Activated CD8-positive, alpha-beta memory T cell treated with anti-CD3 and anti-CD28 coated beads for 1 hour (primary cell): ENCODE data around the gene ENOX1.
"Not testable (repeated sequence)": the region's sequence is repeated elsewhere in the genome, so short reads cannot be mapped to it uniquely, and the experiment has no call there.

Experiments used
- DNase-seq, 2 donors: peaks; one replicate each; pipeline ENCODE4 v3.0.0-alpha.2; 2020; ENCODE audit warnings: low read depth in 1 of 2; ENCODE audit errors: extremely low read depth in 1 of 2

Gene ENOX1

DNA sequence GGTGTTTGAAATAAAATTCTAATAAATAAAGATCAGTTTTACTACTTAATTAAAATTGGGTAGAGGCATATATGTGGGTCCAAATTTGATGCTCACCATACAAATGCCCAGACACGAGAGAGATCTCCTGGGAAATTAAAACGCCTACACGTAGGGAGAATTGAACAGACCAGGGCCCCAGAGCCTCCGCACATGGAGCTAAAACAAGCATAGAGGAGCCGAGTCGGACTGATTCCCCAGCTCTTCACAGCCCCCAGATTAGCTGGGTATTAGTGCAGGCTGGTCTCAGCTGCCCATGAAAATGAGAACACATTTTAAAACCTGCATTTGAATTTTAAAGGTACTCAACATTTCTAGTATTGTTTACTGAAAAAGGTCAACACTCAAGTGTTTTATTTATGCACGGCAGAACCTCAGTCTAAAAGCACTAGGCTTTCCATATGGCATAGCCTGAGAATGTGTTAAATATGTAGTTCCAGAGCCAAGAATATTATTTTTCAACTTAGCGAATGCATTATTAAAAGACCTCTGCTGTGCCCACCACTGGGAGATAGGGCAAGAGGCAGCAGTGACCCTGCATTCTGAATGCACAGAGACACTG lies 344.8 kb downstream of the ENOX1 start:
- DNase-seq = no peak

DNA sequence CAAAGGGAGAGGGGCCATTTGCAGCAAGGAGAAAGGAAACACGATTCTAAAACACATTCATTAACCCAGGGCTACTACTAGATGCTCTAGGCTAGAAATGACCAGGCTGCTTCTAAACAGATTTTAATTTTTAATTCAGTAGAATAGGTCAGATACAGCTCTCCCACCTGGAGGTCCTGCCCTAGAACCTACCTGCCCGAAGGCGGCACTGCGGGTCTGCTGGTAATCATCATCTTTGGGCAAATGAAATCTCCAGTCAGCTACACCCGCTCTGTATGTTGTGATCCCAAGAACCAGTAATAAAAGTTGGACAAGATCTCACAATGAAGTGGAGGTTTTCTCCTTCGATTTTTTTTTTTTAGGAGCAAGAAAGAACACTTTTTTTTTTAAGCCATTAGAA lies 345.3 kb downstream of the ENOX1 start:
- no peak for DNase-seq

DNA sequence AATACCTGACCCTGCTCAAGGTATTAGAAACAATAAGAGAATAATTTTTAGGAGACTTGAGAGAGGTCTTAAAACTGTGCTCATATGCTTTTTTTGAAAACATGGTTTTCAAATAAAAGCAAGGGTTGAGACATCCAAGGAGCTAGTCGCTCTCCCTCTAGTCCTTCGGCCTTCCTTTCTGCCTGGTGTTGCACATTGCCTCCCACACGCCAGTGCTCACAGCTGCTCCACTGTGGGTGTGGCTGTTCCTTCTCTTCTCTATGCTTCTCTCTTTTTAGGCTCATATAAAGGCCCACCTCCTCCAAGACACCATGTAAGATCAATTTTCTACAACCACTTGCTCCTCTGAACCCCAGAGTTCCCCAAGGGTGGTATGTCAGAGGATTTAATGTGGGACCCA lies 352.6 kb downstream of the ENOX1 start:
- DNase-seq = no peak

DNA sequence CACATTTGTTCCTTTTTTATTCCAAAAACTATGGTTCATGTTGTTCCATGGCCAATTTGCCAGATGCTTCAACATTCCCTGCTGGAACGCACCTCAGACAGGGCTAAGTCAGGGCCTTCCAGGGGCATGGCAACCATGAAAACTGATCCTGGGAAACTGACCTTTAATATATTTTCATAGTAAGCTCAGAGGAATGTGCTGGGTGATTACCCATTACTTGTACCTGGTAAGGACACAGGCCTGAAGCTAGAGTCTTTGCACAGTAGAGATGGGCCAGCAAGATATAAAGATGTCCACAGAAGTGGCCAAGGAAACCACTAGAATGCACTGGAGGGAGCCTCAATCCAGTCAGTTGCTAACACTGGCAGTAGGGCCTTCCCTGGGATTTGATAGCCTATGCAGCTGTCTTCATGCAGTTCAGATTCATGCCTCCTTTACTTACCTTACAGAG lies 353.1 kb downstream of the ENOX1 start:
- no peak for DNase-seq

GRCh38 chr13:43432958-43433357 lies 353.8 kb downstream of the ENOX1 start:
- DNase-seq = no peak

DNA sequence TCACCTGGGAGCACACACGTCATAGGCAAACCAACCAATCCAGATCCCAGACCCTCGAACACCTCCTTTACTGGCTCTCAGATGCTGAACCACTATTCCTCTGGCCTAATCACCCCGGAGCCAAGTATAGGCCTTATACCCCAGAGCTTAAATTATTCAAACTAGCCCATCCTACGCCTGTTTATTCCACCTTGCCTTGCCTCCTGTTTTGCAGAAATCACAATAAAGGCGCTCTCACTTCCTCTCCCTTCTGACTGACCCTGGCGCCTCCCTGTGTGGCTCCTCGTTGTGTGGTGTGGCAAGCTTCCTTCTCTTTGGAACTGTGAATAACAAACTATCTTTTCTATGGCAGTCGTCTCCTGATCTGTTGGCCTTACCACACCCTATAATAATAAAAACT lies 354.9 kb downstream of the ENOX1 start:
- no peak for DNase-seq

- no peak for DNase-seq
Observed at GRCh38 chr13:43431290-43431716, 355.5 kb downstream of the ENOX1 start.

GRCh38 chr13:43428545-43429296 lies 358.1 kb downstream of the ENOX1 start:
- DNase-seq = no peak

DNA sequence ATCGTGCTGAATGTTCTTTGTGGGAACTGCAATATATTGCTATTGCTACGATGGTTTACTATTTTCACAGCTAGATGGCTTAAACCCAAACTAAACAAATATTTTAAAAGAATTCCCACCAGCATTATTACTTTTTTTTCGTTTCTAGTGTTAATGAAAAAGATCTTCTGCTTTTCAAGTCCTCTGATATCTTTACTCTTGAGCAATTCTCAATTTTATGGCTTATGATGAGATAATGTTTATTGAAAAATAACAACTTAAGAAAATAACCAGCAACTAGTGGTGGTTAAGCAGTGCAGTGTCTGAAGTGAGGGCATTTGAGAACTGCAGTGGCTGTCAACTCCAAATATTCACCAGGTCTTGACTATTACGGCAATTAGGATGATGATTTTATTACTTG lies 360.4 kb downstream of the ENOX1 start:
- DNase-seq = no peak

GRCh38 chr13:43425234-43425633 lies 361.5 kb downstream of the ENOX1 start:
- no peak for DNase-seq

DNA sequence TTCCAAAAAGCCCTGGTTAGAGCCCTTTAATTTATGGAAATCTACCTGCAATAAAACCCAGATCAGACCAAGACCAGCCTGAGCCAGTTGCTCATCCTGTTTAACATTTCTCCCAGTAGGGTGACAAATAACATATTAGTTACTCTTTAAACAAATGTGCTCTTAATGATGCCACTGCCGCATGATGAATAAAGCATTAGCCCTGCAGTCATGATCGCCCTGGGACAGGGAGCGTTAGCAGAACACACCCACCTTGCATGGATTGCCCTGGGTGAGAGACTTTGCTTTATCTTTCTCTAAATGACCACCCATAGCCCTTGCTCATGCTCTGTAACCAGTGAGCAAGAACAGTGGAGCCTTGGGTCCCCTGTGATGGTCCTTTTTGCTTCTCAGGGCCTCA lies 362.4 kb downstream of the ENOX1 start:
- DNase-seq = no peak

DNA sequence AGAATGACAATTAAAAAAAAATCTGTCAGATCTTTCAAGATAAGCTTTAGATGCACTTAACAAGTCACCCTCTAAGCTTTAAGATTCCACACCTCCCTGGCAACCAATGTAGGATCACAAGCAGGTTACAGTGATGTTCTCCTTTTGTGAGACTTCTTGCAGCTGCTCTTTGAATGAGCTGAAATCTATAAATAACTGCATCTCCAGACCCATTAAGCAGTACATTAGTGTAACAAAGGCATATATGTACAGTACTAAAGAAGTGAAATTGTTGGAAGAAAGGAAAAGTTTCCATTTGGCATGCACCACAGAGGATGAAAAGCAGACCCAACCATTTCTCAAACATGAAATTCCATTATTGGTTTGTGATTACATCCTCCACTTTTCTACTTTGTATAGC lies 364.7 kb downstream of the ENOX1 start:
- no peak for DNase-seq

DNA sequence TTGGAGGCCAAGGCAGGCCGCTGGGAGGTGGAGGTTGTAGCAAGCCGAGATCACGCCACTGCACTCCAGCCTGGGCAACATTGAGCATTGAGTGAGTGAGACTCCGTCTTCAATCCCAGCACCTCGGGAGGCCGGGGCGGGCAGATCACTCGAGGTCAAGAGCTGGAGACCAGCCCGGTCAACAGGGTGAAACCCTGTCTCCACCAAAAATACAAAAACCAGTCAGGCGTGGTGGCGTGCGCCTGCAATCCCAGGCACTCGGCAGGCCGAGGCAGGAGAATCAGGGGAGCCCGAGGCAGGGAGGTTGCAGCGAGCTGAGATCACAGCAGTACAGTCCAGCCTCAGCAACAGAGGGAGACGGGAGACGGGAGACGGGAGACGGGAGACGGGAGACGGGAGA lies 369.9 kb downstream of the ENOX1 start:
- not testable (repeated sequence) for DNase-seq

DNA sequence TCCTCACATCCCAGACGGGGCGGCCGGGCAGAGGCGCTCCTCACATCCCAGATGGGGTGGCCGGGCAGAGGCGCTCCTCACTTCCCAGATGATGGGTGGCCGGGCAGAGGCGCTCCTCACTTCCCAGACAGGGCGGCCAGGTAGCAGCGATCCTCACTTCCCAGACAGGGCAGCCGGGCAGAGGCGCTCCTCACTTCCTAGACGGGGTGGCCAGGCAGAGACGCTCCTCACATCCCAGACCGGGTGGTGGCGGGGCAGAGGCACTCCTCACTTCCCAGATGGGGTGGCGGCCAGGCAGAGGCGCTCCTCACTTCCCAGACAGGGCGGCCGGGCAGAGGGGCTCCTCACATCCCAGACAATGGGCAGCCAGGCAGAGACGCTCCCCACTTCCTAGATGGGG lies 370.4 kb downstream of the ENOX1 start:
- not testable (repeated sequence) for DNase-seq

GRCh38 chr13:43415903-43416391 lies 370.8 kb downstream of the ENOX1 start:
- DNase-seq = not testable (repeated sequence)

- DNase-seq = no peak
Observed at GRCh38 chr13:43414111-43414510, 372.7 kb downstream of the ENOX1 start.

DNA sequence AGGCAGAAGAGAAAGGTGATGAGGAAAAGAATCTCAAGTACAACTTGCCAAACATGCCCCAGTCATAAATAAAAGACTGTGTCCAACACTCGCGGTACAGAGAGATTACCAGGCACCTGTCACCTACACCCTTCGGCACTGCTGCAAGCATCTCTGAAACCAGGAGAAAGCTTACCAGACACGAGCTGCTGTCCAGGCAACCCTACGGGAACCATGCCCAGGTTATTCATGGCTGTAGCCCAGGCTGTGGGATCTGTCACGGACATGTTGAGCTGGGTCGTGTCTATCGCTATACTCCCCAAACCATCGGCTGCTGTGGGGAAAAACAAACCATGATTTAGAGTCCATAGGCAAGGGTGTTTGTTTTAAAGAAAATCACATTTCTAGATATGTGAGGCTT lies 375.0 kb downstream of the ENOX1 start:
- no peak for DNase-seq

DNA sequence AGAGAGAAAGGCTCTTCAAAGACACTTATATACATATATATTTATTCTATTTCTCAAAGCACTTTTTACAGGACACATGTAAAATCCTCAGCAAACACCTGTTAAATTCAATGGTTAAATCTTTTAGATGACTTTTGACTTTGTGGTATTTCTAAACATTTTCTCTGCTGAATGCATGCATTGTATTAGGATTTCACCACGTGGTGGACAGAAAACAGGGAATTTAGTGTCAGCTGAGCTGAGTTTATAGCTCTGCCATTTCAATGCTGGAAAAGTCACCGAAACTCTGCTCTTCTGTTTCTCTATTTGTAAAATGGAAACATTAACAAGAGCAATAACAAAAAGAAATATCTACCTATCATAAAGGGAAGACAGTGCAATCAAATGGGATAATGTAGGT lies 375.6 kb downstream of the ENOX1 start:
- no peak for DNase-seq

DNA sequence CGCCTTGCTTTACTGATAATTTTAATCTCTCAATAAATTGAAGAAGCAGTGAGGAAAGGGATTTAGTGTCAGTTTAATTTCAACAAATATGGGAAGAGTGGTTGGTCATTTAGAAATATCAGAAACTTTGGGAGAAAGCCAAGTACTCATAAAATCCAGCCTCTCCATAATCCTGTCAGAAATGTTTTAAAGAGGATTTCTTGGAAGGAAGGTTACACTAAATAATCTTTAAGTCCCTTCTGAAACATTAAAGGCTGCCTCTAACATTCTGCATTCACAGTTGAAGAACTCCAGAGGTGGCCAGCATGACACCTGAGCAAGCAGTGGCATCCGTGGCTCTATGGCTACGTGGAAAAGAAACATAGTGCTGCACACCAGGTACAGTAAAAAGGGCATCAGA lies 378.5 kb downstream of the ENOX1 start:
- no peak for DNase-seq

- DNase-seq = no peak
Observed at GRCh38 chr13:43407023-43407581, 379.7 kb downstream of the ENOX1 start.

DNA sequence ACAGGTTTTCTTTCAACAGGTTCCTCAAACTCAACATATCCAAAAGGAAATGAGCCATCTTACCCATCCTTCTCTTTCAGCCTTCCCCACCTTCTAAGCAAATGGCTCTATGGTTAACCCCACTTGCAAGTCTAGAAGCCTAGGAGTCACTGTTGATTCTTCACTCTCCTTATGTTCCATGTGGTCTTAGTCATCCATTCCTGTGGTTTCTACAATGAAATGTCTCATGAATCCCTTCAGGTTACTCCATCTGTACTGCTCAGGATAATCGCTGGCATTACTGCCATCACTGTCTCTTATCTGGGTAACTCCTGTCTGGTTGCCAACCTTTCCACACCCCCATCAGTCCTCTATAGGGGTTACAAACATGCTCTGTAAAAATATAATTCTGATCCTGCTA lies 381.3 kb downstream of the ENOX1 start:
- DNase-seq = no peak

- no peak for DNase-seq
Observed at GRCh38 chr13:43402380-43402779, 384.4 kb downstream of the ENOX1 start.
